GM21825 (cell line): ENCODE data around the gene DDX51.
"Not testable (repeated sequence)": the region's sequence is repeated elsewhere in the genome, so short reads cannot be mapped to it uniquely, and the experiment has no call there.

Experiments
- ATAC-seq: cut with Tn5 transposase; IDR thresholded peaks from one replicate; pipeline ENCODE4 v1.9.1; 2021; ENCODE audit warnings: mild to moderate bottlenecking, moderate library complexity; ENCODE audit not compliant: unreplicated experiment

Gene DDX51

DNA sequence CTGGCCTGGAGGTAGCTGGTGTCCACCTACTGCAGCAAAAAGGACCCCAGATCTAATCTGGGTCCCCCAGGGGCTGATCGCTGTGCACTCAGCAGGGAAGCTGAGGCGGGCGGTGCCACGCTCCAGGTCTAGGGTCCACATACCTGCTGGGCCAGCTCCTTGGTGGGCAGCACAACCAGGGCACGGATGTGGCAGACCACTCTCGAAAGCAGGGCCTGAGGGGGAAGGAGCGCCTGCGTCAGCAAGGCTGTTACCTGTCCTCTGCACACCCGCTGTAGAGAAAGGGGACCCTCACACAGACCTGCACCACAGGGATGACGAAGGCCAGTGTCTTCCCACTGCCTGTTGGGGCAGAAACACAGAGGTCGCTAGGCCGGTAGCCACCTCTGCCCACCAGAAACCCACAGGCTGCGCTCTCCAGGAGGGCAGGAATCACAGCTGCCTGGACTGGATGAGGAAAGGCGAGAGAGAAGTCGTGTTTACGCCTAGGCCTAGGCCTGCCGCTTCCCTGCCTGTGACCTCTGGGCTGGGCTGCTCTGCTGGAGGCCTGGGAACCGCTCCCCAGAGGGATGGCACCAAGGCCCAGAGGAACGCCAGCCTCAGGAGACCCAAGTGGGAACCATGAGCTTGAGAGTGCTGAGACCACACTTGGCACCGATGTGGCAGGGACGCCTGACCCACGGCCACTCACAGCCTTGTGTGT is 2.0 kb downstream of the DDX51 start:
- no peak for ATAC-seq

DNA sequence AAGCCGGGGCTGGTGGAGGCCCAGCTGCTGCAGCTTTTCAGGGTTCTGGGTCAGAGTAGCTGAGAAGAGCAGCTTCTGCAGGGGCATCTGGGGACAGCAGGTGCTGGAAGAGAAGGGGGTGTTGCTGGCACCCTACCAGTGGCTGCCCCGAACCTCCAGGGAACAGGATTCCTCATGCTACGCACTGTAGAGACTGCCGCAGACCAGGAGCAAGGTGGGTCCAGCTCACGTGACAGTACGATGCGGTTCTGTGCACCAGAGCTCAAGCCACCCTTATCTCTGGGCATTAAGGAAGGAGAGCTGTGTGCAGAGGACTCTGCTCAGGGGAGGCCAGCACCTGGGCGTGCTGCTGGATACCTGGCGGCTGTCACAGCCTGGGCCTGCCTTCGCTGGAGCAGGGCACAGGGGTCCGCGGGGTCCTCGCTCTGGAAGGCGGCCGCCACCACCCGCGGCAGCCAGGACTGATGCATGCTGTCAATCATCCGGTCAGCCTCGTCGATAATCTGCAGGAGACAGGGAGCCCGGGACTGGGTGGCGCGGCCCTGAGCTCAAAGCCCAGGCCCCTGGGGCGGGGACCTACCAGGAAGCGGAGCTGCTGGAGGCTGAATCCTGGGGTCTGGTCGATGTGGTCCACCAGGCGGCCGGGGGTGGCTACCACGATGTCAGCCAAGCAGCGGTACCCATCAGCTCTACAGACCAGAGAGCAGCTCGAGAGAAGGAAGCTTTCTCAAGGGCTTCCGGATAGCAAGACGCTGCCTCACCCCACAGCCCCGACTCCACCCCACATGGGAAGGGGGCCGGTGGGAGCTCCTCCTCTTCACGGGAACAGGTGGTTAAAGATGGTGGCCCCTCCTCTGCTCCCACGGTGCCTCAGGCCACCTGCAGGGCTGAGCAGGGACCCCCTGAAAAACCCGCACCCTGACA is 2.9 kb downstream of the DDX51 start:
- ATAC-seq, result no peak

DNA sequence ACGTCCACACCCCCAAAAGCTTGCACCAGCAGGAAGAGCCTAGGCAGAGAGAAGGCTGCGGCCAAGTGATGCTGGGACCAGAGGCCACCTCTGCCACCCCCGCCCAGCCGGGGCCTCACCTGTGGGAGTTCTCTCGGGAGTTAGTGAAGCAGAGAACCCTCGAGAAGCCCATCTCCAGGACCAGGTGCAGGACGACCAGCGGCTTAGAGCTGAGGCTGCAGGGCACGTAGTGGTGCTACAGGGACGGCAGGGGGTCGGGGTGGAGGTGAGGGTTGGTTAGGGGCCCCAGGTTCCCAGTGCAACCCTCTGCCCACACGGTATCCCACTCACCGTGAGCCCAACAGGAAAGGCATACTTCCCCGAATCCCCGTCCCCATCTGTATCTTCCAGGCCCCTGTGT is 3.6 kb downstream of the DDX51 start:
- no peak for ATAC-seq

- ATAC-seq, result no peak
Measured at GRCh38 chr12:132139912-132140311, 4.2 kb downstream of the DDX51 start.

DNA sequence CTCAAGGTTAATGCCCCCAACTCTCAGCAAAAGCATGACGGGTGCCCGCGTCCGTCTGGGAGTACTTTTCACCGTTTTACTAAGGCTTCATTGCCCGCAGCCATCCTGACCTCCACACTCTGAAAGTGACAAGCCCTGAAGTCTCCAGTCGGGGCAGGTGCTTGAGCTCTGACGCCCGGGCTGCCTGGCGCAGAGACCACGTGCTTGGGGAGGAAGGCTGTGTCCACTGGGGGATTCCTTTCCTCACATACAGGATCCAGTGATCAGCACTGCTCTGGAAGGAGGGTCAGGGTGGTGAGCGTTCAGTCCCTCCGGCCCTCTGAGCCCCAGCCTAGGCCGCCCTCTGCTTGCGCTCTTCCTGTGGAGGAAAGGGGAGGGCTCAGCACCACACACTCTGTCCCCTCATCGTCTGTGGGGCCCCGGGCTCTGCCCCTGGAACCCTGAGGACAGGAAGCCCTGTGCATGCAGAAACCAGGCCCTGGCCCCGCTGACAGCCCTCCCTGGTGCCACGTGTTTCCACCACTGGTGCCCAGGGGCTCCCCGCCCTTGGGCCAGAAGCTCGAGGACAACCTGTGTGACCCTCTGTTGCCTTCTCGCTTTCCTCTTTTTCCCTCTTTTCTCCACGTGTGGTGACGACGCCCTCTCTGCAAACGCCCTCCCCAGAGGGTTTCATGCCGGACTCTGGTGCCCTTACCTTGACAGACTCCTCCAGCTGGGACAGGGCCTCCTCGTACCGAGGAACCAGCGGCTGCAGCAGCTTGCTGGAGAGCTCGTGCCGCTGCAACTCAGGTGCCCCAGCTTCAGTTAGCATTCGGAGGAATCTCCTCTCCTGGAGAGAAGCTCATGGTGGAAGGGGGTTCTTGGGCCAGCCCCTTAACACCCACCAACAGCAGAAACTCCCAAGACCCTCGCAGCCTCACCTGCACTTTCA is 4.9 kb downstream of the DDX51 start:
- no peak for ATAC-seq

DNA sequence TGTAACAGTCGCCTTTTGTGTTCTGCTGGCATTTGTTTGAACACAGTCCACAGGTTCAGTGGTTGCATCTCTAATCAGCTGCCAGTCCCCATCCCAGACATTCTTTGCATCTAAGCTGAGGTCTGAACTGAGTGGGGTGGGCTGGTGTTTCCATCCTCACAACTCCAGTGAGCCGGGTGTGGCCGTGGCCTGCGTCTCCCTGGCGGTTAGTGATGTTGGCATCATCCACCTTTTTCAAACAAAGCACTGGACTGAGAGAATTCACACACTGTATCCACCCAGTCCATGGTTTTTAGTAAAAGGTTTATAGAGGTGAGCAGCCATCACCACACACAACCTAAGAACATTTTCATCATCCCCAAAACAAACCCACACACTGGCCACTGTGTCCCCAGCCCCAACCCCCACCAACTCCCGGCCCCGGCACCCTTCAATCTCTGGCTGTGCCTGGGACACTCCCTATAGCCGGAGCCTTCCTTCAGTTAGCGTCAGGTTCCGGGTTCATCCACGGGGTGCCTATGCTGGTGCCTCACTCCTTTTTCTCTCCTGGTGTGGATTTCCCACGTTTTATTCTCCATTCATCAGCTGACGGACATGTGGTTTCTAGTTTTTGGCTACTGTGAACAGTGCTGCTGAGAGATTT is 6.5 kb downstream of the DDX51 start:
- no peak for ATAC-seq

- not testable (repeated sequence) for ATAC-seq
Measured at GRCh38 chr12:132136226-132136625, 7.9 kb downstream of the DDX51 start.

- ATAC-seq, result not testable (repeated sequence)
Measured at GRCh38 chr12:132134653-132135183, 9.4 kb downstream of the DDX51 start.

DNA sequence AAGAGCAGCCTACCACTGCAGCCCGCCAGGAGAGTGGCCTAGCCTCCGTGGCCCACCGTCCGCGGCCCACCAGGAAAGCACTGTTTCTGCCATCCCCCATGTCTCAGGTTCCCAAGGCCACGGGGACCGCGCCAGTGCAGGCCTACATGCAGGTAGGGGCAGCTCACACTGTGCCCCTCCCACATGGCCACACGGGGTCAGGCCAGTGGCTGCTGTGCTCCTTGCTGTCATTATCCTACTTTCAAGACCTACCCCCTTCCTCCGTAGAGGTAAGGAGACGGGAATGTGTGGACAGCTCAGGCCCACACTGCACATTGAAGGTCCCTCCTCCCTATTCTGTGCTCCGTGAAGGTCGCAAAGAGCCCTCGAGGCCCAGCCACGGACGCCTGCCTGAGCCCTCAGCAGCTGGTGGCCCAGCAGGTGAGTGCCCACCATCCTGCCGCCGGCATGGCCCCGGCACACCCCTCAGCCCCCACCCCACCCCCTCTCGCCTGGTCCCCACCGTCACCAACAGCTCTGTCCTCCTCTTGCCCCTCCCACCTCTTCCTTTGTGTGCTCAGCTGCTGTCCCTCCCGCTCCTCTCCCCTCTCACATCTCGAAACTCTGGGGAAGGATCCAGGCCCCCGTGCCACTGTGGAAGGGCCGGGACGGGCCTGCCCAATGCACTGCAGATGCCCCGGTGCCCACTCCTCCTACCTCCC is 10.0 kb downstream of the DDX51 start:
- ATAC-seq, result no peak

DNA sequence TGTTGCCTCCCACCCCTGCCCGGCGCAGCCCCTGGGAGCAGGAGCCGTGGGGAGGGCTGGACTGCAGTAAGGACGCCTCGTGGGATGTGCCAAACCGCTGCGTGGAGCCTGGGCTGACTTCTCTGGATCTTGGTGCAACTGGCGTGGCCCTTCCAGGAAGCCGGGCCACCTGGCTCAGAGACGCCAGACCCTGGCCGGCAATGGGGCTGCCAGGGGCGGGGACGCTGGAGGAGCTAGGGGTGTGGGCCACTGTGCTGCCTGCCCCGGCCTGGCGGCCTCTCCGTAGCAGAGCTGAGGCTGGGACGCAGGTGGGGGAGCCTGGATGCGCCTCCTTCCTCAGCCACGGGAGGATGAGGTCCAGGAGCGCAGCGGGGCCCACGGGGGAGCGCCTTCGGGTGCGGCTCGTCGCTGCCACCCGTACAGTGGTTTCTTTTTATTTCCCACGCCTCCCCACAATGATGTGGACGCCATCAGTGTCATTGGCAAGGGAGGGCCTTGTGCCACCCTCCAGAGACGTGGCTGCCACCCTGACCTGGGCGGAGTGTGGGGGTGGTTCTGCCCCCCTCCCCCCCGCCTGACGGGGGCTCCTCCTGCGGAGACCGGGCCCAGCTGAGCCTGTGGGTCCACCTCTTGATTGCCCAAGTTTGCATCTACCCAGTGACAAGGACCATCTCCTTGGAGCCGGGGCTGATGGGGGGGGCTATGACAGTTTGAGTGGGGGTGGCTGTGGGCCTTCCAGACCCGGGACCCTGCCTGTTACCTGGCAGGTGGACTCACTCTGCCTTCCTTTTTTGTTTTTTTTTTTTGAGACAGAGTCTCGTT is 11.3 kb downstream of the DDX51 start:
- ATAC-seq, result no peak

GRCh38 chr12:132131952-132132351 is 12.2 kb downstream of the DDX51 start:
- ATAC-seq, result no peak

GRCh38 chr12:132131229-132131628 is 12.9 kb downstream of the DDX51 start:
- no peak for ATAC-seq

- no peak for ATAC-seq
Measured at GRCh38 chr12:132130690-132131089, 13.4 kb downstream of the DDX51 start.

DNA sequence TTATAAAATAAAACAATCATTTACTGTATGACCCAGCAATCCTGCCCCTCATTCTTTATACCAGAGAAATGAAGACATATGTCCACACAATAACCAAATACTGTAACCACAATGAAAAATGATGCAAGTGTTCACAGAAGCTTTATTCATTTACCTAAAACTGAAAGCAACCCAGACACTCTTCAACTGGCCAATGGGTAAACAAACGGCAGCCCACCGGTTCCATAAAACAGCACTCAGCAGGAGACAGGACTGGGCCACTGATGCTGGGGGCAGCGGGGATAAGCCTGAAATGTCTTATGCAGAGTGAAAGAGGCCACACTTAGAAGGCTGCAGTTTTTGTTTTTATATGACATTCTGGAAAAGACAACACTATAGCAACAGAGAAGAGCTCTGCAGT is 15.1 kb downstream of the DDX51 start:
- ATAC-seq, result no peak

DNA sequence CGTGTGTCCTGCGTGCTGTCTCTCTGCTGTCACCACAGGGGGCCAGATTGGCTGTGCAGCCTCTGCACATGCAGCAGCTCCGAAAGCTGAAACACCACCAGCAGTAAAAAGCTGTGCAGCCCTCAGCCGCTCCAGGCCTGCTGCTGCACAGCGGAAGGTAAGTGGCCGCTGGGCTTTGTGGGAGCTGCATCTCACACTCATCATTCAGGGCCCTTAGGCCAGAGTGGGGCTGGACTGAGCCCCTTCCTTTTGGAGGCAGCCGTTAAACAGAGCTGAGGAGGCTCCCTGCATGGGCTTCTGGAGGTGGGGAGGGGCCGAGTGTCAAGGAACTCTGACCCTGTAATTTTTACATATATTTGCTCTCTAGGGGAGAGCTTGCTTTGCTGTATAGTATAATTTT is 17.1 kb downstream of the DDX51 start:
- no peak for ATAC-seq

GRCh38 chr12:132125736-132126135 is 18.4 kb downstream of the DDX51 start:
- ATAC-seq, result no peak

DNA sequence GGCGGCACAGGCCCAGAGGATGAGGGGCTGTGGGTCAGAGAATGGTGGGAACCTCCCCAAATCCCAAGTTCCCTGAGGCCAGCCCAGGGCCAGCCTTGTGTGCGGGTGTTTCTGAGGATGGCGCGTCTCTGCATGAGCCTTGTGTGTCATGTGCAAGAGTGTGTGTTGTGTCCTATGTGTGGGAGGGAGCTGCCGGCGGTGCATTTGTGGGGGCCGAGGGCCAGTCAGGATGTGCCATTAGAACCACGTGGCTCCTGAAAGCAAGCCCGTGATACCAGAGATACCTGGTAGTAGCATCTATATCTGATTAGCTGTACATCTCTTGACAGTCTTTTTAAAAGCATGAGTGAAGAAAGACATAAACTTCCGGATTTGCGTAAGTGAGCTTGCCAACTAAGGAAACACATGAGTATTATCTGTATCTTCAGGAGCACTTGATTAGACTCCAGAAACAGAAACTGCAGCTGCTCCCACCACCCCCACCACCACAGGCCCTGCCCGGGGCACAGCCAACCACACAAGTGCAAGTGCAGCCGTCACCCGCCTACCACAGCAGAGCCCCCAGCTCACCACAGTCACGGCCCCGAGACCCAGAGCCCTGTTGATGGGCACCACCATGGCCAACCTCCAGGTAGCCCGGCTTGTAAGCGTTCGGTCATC is 19.2 kb downstream of the DDX51 start:
- ATAC-seq, result no peak
